ENCODE measurements around the gene OGDH. TPM values are rescaled to one million over a fixed set of nuclear protein-coding genes. Genes with fewer than 3 reads are reported as not detected.
A peak's percentile ranks its signal among the peaks of the same experiment; 100 is the strongest.

OGDH gene
- total RNA-seq, 2 experiments from 2014 or later, result 99.6 to 103 TPM

- peak; percentile 78 for DNase-seq
- H3K4me1 Mint-ChIP-seq, result peaks cover 58% of the 10 kb centered on the region
- peaks cover 23% of the 10 kb centered on the region for H3K36me3 Mint-ChIP-seq
- H3K27ac Mint-ChIP-seq, result peak overlapping the region; percentile 99
- H3K27me3 Mint-ChIP-seq, result no peaks in the 10 kb centered on the region
- peak overlapping the region; percentile 86 for H3K4me3 Mint-ChIP-seq
- peak; percentile 86 for ATAC-seq (ENCODE audit: low read depth)
- H3K9me3 Mint-ChIP-seq, result no peaks in the 10 kb centered on the region
- POLR2A ChIA-PET, result interaction anchor here (0.5 to 7.9 kb wide), 18 partner anchors 14 to 347 kb away, joined by 3 to 104 read pairs (median 4); partner anchors contain the start of genes DDX56, H2AZ2, OGDH and PURB
Measured at GRCh38 chr7:44638611-44639557, 32.5 kb downstream of the OGDH start.

- Mint-ChIP-seq H3K27ac (peak overlapping the region; percentile 99), H3K4me3 (peak overlapping the region; percentile 86), H3K9me3 (no peaks in the 10 kb centered on the region), H3K4me1 (peaks cover 54% of the 10 kb centered on the region), H3K27me3 (no peaks in the 10 kb centered on the region), H3K36me3 (peaks cover 26% of the 10 kb centered on the region)
- ATAC-seq (ENCODE audit: low read depth) (no peak), DNase-seq (no peak)
- POLR2A ChIA-PET, result interaction anchor here (0.5 to 7.9 kb wide), 17 partner anchors 8 to 209 kb away, joined by 3 to 104 read pairs (median 4); partner anchors contain the start of genes DDX56, H2AZ2, OGDH and TMED4
Measured at GRCh38 chr7:44639671-44640321, 33.4 kb downstream of the OGDH start.

- Mint-ChIP-seq H3K4me1 (peaks cover 34% of the 10 kb centered on the region), H3K27me3 (no peaks in the 10 kb centered on the region), H3K27ac (no peak overlapping the region), H3K9me3 (no peaks in the 10 kb centered on the region), H3K4me3 (no peak overlapping the region), H3K36me3 (peaks cover 26% of the 10 kb centered on the region)
- POLR2A ChIA-PET, result no interaction called here
- DNase-seq, result no peak
- no peak for ATAC-seq (ENCODE audit: low read depth)
Measured at GRCh38 chr7:44643206-44643605, 36.8 kb downstream of the OGDH start.

GRCh38 chr7:44645254-44645653 is 38.8 kb downstream of the OGDH start:
- no peaks in the 10 kb centered on the region for H3K9me3 Mint-ChIP-seq
- no peak for ATAC-seq (ENCODE audit: low read depth)
- H3K4me1 Mint-ChIP-seq, result peaks cover 15% of the 10 kb centered on the region
- no peak overlapping the region for H3K27ac Mint-ChIP-seq
- no peak overlapping the region for H3K4me3 Mint-ChIP-seq
- H3K36me3 Mint-ChIP-seq, result peaks cover 24% of the 10 kb centered on the region
- POLR2A ChIA-PET, result no interaction called here
- H3K27me3 Mint-ChIP-seq, result no peaks in the 10 kb centered on the region
- DNase-seq, result no peak

- peak overlapping the region; percentile 35 for H3K27ac Mint-ChIP-seq
Measured at GRCh38 chr7:44645696-44646095, 39.3 kb downstream of the OGDH start.

GRCh38 chr7:44646176-44646920 is 39.9 kb downstream of the OGDH start:
- H3K27ac Mint-ChIP-seq, result peak overlapping the region; percentile 45
- H3K27me3 Mint-ChIP-seq, result no peaks in the 10 kb centered on the region
- H3K4me1 Mint-ChIP-seq, result peaks cover 10% of the 10 kb centered on the region
- ATAC-seq (ENCODE audit: low read depth) (no peak), DNase-seq (no peak)
- POLR2A ChIA-PET, result no interaction called here
- H3K36me3 Mint-ChIP-seq, result peaks cover 30% of the 10 kb centered on the region
- no peaks in the 10 kb centered on the region for H3K9me3 Mint-ChIP-seq
- no peak overlapping the region for H3K4me3 Mint-ChIP-seq

More at GRCh38 chr7:44645696-44646095, 39.3 kb downstream of the OGDH start:
- peaks cover 25% of the 10 kb centered on the region for H3K36me3 Mint-ChIP-seq
- ATAC-seq (ENCODE audit: low read depth) (no peak), DNase-seq (no peak)
- no peaks in the 10 kb centered on the region for H3K9me3 Mint-ChIP-seq
- H3K4me1 Mint-ChIP-seq, result peaks cover 11% of the 10 kb centered on the region
- POLR2A ChIA-PET, result no interaction called here
- H3K27me3 Mint-ChIP-seq, result no peaks in the 10 kb centered on the region
- H3K4me3 Mint-ChIP-seq, result no peak overlapping the region

GRCh38 chr7:44646921-44647636 is 40.7 kb downstream of the OGDH start:
- peaks cover 10% of the 10 kb centered on the region for H3K4me1 Mint-ChIP-seq
- DNase-seq (no peak), ATAC-seq (ENCODE audit: low read depth) (no peak)
- H3K27ac Mint-ChIP-seq, result no peak overlapping the region
- H3K27me3 Mint-ChIP-seq, result no peaks in the 10 kb centered on the region
- no peak overlapping the region for H3K4me3 Mint-ChIP-seq
- no peaks in the 10 kb centered on the region for H3K9me3 Mint-ChIP-seq
- peaks cover 23% of the 10 kb centered on the region for H3K36me3 Mint-ChIP-seq
- POLR2A ChIA-PET, result no interaction called here

- no peak for ATAC-seq (ENCODE audit: low read depth)
Measured at GRCh38 chr7:44647981-44648714, 41.7 kb downstream of the OGDH start.

GRCh38 chr7:44650242-44650641 is 43.8 kb downstream of the OGDH start:
- no peak for DNase-seq
- POLR2A ChIA-PET, result no interaction called here
- no peak for ATAC-seq (ENCODE audit: low read depth)
- Mint-ChIP-seq H3K9me3 (no peaks in the 10 kb centered on the region), H3K36me3 (peaks cover 25% of the 10 kb centered on the region), H3K4me1 (peaks cover 3% of the 10 kb centered on the region), H3K27me3 (no peaks in the 10 kb centered on the region), H3K4me3 (no peak overlapping the region), H3K27ac (no peak overlapping the region)

More at GRCh38 chr7:44647981-44648714, 41.7 kb downstream of the OGDH start:
- Mint-ChIP-seq H3K27ac (no peak overlapping the region), H3K36me3 (peaks cover 22% of the 10 kb centered on the region), H3K4me1 (peaks cover 8% of the 10 kb centered on the region), H3K9me3 (no peaks in the 10 kb centered on the region), H3K4me3 (no peak overlapping the region), H3K27me3 (no peaks in the 10 kb centered on the region)
- POLR2A ChIA-PET, result no interaction called here
- no peak for DNase-seq

GRCh38 chr7:44650772-44651171 is 44.3 kb downstream of the OGDH start:
- Mint-ChIP-seq H3K36me3 (peaks cover 29% of the 10 kb centered on the region), H3K27me3 (no peaks in the 10 kb centered on the region), H3K4me1 (peaks cover 1% of the 10 kb centered on the region), H3K9me3 (no peaks in the 10 kb centered on the region), H3K4me3 (no peak overlapping the region), H3K27ac (no peak overlapping the region)
- POLR2A ChIA-PET, result no interaction called here
- ATAC-seq (ENCODE audit: low read depth) (no peak), DNase-seq (no peak)

GRCh38 chr7:44652535-44652934 is 46.1 kb downstream of the OGDH start:
- H3K27ac Mint-ChIP-seq, result no peak overlapping the region
- H3K36me3 Mint-ChIP-seq, result peaks cover 45% of the 10 kb centered on the region
- no peak for ATAC-seq (ENCODE audit: low read depth)
- no peaks in the 10 kb centered on the region for H3K27me3 Mint-ChIP-seq
- DNase-seq, result no peak
- POLR2A ChIA-PET, result no interaction called here
- H3K4me3 Mint-ChIP-seq, result no peak overlapping the region
- no peaks in the 10 kb centered on the region for H3K4me1 Mint-ChIP-seq
- peaks cover 2% of the 10 kb centered on the region for H3K9me3 Mint-ChIP-seq

- DNase-seq (no peak), ATAC-seq (ENCODE audit: low read depth) (no peak)
- Mint-ChIP-seq H3K9me3 (peaks cover 9% of the 10 kb centered on the region), H3K36me3 (peaks cover 58% of the 10 kb centered on the region), H3K27ac (no peak overlapping the region), H3K27me3 (no peaks in the 10 kb centered on the region), H3K4me1 (no peaks in the 10 kb centered on the region), H3K4me3 (no peak overlapping the region)
- POLR2A ChIA-PET, result interaction anchor here (1.1 kb wide), 1 partner anchor 15 kb away, joined by 4 read pairs; no protein-coding TSS in a partner anchor
Measured at GRCh38 chr7:44654255-44654796, 47.9 kb downstream of the OGDH start.

All from activated naive CD8-positive, alpha-beta T cell treated with anti-CD3 and anti-CD28 coated beads, Interleukin-2, amount 10 ng/mL, durations not matched to agents 7 days and 5 days (primary cell).